GM11168 (cell line): ENCODE measurements around the gene NFATC2IP.
"Not testable (repeated sequence)": the region's sequence is repeated elsewhere in the genome, so short reads cannot be mapped to it uniquely, and the experiment has no call there.

Experiments
- in situ Hi-C: fragments of 300-500 bp; cut with MboI; formaldehyde crosslinking; loops from one replicate; pipeline ENCODE4 v1.12.0; 2022; ENCODE audit warnings: low sequenced_read_pairs; ENCODE audit not compliant: unreplicated experiment

Gene NFATC2IP

DNA sequence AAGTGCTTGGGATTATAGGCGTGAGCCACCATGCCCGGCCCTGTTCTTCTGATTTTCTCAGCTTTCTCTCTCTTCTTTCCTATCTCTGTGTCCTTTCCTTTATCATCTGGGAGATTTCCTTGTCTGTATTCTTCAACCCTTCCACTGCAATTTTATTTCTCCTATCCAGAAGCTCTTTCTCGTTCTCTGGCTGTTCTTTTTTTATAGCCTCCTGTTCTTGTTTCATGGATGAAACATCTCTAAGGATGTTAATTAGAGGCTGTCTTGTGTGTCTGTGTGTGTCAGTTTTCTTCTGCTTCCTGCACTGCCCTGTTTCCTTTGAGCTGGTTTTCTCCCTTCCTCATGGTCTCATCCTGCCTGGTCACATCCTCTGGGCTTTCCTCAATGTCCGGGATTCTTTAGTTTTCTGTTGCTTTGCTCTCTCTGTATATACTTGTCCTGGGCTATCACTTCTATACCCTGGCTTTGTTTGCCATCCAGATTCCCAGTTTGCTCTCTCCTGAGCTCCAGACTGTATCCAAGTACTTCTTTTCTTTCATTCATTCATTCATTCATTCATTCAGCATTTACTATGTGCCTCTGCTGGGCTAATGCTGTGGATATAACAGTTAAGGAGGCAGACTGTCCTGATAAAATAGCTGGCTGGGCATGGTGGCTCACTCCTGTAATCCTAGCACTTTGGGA lies 36.6 kb downstream of the NFATC2IP start:
- in situ Hi-C loops: no loop called here

DNA sequence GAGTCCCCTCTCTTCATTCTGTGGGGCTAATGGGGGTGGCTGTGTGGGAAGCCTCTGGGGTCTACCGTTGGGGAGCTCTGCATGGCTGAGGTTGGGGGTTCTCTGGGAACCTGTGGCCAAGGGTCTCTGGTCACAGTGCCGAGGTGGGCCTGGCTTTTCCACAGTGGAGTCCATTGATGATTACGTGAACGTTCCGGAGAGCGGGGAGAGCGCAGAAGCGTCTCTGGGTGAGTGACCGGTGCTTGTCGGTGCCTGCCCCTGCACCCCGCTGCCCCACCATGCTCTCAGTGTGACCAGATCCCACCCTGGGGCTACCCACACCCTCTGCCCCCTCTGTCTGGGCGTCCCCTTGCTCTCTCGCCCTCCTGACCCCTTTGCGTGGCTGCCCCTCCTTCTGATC lies 38.6 kb downstream of the NFATC2IP start:
- in situ Hi-C loops: no loop called here

DNA sequence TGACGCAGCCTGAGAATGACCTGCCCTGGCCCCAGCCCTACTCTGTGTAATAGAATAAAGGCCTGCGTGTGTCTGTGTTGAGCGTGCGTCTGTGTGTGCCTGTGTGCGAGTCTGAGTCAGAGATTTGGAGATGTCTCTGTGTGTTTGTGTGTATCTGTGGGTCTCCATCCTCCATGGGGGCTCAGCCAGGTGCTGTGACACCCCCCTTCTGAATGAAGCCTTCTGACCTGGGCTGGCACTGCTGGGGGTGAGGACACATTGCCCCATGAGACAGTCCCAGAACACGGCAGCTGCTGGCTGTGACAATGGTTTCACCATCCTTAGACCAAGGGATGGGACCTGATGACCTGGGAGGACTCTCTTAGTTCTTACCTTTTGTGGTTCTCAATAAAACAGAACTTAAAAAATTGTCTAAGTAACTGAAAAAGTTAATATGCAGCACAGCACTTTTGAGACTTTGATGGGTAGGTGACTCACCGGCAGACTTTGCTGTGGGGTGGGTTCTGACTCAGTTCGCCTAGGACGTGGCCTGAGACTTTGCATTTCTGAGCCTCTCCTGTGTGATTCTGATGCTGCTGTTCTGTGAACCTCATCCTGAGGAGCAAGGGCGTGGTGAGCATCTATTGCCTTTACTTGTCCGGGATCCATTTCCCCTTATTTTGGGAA lies 39.8 kb downstream of the NFATC2IP start:
- in situ Hi-C loops: no loop called here

DNA sequence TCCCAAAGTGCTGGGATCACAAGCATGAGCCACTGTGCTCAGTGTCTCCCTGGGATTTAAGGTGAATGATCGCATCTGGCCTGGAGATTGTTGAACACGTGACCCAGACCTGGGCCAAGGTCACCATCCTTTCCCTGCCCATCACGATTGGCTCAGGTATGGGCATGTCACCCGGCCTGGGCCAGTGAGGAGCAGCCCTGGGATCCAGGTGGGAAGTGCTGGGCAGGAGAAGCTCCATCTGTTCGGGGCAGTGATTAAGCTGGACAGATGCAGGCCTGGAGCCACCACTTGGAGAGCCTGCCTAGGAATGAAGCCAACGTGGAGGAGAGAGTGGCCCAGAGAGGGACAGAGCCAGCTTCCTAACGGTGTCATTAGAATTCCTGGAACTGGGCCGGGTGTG lies 41.0 kb downstream of the NFATC2IP start:
- in situ Hi-C loops: no loop called here

DNA sequence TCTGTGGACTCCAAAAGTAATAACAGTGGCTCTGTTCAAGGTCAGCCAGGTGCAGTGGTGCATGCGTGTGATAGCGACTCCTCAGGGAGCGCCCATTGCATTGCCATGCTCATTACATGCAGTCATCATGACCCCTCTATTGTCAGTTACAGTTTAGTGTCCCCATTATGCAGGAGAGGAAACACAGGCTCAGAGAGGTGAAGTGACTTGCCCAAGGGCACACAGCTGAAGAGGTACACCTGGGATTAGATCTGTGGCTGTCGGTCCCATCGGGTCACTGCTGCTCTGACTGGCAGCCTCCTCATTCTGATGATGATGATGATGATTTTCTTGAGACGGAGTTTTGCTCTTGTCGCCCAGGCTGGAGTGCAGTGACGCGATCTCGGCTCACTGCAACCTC lies 41.8 kb downstream of the NFATC2IP start:
- in situ Hi-C loops: no loop called here

DNA sequence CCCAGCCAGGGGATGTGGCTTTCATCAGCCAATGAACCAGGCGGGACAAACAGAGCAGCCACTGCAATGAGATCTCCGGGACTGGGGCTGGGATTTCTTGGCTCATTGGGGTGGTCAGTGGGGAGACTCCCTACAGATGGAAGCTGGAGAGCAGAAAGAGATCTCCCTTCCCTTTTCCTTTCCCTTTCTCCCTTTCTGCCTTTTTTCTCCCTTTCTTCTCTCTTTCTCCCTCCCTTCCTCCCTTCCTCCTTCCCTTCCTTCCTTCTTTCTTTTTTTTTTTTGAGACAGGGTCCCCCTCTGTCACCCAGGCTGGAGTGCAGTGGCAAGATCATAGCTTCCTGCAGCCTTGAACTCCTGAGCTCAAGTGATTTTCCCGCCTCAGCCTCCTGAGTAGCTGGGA lies 48.1 kb downstream of the NFATC2IP start:
- in situ Hi-C loops: no loop called here

DNA sequence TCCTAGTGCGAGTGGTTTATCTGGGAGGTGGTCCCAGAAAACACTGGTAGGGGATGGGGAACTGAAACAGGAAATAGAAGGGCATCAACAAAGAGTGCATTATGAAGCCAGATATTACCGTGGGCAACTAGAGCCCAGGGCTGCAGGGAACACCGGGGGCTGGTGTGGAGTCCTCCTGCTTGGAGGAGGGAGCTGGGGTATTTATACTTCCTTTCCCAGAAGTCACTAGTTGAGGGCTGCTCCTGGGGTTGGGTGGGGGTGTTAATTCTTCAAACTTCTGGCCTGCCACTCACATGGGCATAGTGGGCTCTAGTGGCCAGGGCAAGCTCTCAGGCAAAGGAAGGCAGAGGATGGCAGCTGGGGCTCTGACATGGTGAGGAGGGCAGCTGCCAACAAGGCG lies 48.8 kb downstream of the NFATC2IP start:
- in situ Hi-C loops: no loop called here

DNA sequence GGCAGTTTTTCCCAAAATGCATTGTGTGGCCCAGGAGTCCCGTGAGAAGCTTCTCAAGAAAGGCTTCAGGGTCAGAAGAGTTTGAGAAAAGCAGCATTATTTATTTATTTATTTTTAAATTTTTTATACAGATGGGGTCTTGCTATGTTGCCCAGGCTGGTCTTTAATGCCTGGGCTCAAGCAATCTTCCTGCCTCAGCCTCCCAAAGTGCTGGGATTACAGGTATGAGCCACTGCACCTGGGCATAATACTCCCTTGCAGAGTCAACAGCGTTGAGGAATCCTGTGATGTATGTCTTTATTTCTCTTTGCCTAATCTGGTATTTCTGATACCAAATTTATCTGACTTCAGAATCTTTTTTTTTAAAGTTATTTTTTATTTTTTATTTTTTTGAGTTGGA lies 49.3 kb downstream of the NFATC2IP start:
- in situ Hi-C loops: no loop called here

DNA sequence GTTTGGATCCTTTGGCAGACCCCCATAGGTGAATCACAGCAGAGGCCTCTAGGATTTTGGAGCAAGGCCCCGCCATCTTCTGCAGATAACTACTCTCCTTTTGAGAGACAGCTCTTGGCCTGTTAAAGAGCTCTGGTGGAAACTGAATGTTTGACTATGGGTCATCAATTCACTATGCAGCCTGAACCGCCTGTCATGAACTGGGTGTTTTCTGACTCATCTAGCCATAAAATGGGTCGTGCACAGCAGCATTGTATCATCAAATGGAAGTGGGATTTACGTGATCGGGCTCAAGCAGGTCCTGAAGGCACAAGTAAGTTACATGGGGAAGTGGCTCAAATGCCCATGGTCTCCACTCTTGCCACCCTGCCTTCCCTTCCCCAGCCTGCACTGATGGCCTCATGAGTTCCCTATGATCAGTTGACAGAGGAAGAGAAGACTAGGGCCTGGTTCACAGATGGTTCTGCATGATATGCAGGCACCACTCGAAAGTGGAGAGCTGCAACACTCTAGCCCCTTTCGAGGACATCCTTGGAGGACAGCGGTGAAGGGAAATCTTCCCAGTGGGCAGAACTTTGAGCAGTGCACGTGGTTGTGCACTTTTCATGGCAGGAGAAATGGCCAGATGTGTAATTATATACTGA lies 53.9 kb downstream of the NFATC2IP start:
- in situ Hi-C loops: not testable (repeated sequence)

DNA sequence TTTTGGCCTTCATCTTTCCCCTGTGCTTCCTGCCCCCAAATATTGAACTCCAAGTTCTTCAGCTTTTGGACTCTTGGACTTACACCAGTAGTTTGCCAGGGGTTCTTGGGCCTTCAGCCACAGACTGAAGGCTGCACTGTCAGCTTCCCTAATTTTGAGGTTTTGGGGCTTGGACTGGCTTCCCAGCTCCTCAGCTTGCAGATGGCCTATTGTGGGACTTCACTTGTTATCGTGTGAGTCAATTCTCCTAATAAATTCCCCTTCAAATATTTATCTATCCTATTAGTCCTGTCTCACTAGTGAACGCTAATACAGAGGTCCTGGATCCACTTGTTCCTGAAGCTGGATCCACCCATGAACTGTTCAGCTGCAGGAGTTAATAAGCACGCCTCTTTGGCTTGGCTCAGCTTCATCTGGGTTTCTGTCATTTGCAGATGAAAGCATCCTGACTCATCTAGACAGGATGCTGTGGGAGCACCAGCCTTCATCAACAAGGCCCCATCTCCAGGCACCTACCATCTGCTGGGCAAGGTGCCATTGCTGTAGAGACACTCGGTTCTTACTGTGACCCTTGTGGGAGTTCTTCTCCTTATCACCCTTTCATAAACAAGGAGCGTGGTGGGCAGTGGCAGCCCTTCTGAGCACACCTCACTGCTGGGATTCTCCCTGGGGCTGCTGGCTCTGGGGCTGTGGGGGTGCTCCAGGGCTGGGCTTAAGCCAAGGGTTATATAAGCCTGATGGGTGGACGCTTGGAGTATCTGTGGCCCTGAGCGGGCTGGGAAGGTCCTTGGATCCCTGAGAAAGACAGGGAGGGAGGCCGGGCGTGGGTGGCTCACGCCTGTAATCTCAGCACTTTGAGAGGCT lies 57.2 kb downstream of the NFATC2IP start:
- in situ Hi-C loops: no loop called here

DNA sequence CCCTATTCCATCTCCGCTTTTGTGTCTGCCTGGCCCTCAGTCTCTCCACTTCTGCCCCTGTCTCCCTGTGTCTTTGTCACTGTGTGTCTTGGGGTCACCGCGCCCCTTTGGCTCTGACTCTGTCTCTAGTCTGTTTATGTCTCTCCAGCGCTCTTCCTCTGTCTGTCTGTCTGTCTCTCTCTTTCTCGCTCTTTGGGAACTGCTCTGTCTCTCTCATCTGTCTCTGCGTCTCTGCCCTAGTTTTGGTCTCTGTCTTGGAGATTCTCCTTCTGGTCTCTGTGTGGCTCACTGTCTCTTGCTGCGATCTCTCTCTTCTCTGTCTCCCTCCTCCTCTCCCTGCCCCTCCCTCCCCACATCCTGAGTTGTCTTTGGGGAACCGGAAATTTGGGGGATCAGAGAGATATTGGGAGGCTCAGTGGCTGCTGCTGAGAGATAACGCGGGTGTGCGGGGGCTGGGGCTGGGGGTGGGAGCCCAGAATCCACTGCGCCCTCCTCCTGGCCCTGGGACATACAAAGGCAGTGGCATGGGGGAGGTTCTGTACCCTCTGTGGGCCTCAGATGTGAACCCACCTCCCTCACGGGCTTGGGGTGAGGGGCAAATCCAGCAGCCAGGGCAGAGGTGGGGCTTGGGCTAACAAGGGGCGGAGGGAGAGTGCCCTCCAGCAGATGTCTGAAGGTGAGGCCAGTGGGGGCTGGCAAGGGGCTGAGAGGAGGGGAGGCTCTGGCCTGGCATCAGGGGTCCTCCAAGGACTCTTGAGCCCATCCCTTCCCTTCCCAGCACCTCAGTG lies 58.5 kb downstream of the NFATC2IP start:
- in situ Hi-C loops: no loop called here

DNA sequence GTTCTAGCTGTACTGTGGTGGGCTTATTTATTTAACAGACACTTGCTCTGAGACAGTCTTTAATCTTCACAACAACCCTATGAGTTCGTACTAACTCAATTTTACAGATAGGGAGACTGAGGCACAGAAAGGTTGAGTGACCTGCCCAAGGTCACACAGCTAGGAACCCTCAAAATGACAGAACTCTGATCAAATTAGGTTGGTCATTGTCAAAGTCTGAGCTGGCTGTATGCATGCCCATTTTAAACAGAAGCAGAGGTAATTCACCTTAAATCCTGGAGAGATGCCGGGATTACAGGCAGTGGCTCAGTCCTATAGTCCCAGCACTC lies 59.1 kb downstream of the NFATC2IP start:
- in situ Hi-C loops: no loop called here

DNA sequence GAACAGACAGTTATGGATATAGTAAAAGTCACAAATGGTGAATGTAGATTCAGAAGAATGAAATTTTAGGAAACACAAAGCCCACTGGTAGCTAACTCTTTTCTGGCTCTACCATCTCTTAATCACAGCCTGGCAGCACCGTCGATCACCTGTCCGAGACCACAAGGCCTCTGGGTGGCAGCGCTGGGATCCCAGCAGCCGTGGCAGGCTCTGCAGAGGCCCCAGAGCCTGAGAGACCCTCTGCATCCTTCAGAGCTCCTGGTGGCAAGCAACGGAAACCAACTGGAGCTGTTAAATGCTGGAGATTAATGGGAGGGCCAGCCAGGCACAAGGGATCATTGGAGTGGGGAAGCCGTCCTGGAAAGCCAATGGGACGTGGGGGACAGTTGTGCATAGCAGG lies 60.4 kb downstream of the NFATC2IP start:
- in situ Hi-C loops: no loop called here

DNA sequence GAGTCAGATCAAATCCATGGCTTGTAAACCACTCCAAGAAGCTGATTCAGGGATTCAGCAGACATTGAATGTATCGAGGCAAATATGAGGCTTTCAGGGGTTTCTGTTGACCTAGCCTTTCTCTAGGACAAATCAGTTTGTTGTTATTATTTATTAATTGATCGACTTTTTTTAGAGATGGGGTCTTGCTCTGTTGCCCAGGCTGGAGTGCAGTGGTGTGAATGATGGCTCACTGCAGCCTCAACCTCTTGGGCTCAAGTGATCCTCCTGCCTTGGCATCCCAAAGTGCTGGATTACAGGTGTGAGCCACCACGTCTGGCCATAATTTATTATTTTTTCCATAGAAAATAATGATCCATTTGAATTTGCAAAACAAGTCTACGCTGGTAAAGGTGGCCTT lies 61.1 kb downstream of the NFATC2IP start:
- in situ Hi-C loops: no loop called here

DNA sequence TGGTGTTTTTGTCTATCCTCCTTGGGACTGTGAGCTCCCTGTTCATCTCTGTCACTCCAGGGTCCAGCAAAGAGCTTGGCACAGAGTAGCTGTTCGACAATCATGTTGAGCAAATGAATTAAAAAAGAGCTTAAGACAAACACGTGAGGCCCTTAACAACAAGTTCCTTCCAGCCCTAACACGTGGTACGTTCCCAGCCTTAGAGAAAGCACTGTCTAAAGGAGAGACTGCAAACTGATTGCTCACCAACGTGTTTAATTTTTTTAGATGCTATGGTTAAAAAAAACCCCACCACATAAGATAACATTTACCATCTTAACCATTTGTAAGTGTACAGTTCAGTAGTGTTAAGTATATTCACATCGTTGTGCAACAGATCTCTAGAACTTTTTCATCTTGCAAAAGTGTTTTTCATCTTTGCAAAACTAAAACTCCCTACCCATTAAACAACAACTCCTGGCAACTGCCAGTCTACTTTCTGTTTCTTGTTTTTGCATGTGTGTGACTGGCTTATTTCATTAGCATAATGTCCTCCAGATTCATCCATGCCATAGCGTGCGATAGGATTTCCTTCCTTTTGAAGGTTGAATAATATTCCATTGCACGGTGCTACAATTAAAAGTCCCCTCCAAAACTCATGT lies 62.3 kb downstream of the NFATC2IP start:
- in situ Hi-C loops: no loop called here

DNA sequence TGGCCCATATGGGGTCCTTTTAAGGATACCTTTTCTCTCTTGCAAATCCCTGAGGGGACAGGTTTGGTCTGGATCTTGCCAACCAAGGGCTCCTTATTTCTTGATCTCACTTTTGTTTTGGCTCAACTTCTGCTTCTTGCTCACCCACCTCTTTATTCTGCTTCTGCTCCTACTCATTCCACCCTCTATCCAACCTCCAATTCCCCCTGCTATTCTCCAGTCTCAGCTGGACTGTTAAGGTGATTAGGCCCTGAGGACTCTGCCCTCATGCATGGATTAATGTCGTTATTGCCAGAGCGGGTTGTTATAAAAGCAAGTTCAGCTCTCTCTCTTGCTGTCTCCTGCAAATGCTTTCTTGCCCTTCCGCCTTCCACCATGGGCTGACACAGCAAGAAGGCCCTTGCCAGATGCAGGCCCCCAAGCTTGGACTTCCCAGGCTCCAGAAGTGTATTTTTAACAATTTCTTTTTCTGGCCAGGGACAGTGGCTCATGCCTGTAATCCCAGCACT lies 63.9 kb downstream of the NFATC2IP start:
- in situ Hi-C loops: no loop called here
